ENCODE data around the gene TK2. TPM values are rescaled to one million over a fixed set of nuclear protein-coding genes. Genes with fewer than 3 reads are reported as not detected.

TK2 gene
- total and polyA plus RNA-seq, 9 of the 15 experiments (the other 6 are each of a cell fraction or from before 2014, with no cell fraction given): 1.1 to 10.2 (median 5.3) TPM

DNA sequence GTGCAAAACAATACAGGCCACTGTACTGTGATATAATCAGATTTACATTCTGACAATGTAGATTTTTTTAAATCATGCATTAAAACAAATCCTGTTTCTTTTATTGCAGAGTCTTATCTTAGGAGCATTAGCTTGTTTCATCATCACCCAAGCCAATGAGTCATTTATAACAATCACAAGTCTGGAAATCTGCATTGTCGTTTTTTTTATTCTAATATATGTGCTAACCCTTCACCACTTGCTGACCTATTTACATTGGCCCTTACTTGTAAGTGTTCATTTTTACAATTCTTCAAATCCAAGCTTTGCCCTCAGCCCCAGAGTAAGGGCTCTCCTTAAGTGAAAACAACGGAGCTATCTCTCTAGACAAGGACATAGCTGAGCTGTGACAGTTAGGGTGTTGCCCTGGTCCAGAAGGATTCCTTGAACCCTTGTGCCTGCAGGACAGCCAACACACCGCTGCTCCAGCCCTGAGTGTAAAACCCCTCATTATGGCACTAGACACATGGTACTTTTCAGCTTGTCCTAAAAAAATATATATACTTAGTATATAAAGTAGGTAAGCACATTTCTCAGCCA lies 20.0 kb upstream of the TK2 start (continued):
- TF ChIP-seq ZNF395 (CRISPR knock-in tag; IDR thresholded peaks at IDR 0.05) (no peak), CEBPB (tag; IDR thresholded peaks at IDR 0.05) (peak; percentile 76), TRIM24 (IDR thresholded peaks at IDR 0.05) (no peak), NELFE (IDR thresholded peaks at IDR 0.05; ENCODE audit: insufficient read depth, insufficient read length) (no peak), POLR2A (conservative IDR thresholded peaks at IDR 0.05) (no peak), FOXP4 (CRISPR knock-in tag; IDR thresholded peaks at IDR 0.05; ENCODE audit: borderline replicate concordance) (no peak), SREBF2 (CRISPR knock-in tag; IDR thresholded peaks at IDR 0.05) (no peak), FOXJ3 (CRISPR knock-in tag; IDR thresholded peaks at IDR 0.05) (no peak)
- TF ChIP-seq, protein P1, sequence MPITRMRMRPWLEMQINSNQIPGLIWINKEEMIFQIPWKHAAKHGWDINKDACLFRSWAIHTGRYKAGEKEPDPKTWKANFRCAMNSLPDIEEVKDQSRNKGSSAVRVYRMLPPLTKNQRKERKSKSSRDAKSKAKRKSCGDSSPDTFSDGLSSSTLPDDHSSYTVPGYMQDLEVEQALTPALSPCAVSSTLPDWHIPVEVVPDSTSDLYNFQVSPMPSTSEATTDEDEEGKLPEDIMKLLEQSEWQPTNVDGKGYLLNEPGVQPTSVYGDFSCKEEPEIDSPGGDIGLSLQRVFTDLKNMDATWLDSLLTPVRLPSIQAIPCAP (CRISPR knock-in tag; IDR thresholded peaks at IDR 0.05; ENCODE audit: borderline replicate concordance): no peak
